Activated gamma-delta T cell (primary cell): ENCODE measurements around the gene MDFI.

Experiments
- DNase-seq: peaks from one replicate; lab custom pipeline; 2025; lab: John Stamatoyannopoulos, UW

Gene MDFI

DNA sequence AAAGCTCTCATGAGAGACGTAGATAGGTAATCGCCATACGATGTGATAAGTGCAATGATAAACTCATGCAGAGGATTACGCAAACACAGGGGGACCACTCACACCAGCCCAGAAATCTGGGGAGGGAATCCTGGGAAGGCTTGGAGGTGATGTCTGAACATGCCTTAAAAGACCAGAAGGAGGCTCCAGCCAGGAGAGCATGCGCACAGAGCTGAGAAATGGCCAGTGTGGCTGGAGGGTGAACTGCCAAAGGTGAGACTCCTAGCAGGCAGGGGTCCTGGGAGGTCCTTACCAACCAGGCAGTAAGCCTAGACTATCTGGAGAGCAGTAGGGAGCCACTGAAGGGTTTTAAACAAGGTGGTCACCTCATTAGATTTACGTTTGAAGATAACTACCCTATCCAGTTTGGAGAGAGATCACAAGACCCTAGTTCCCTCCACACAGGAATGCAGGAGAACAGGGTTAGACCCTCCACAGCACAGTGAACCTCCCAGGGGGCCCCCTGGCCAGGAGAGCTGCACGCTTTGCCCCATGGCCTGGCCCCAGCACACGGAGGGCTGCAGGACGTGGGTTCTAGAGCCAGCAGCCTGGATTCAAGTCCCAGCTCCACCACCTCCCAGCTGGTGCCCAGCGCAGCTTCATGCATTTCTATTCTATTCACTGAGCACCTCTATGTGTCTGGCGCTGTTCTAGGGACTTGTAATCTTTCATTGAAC is 13.1 kb downstream of the MDFI start:
- no peak for DNase-seq

DNA sequence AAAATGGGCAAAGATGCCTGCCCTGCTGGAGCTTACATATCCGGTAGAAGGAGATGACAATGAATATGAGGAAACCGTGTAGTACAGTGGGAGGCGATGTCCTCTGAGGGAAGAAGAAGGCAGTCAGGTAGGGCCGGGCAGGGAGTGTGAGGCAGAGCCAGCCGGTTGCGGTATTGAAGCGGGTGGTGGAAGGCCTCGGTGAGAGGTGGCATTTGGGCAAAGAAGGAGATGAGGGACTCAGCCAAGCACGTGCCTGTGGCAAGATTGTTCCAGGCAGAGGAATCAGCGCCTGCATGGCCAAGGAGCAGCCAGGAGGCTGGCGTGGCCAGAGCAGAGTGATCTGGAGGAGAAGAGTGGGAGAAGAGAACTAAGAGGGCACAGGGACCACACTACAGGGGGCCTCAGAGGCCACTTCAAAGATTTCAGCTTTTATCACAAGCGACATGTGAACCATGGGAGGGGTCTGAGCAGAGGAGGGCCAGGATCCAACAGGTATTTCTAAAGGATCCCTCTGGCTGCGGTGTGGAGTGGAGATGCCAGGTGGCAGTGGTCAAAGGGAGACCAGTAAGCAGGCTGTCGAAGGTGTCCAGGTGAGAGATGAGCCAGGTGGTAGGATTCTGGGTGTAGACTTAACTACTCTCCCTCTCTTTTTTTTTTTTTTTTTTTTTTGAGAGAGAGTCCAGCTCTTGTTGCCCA is 13.8 kb downstream of the MDFI start:
- no peak for DNase-seq

DNA sequence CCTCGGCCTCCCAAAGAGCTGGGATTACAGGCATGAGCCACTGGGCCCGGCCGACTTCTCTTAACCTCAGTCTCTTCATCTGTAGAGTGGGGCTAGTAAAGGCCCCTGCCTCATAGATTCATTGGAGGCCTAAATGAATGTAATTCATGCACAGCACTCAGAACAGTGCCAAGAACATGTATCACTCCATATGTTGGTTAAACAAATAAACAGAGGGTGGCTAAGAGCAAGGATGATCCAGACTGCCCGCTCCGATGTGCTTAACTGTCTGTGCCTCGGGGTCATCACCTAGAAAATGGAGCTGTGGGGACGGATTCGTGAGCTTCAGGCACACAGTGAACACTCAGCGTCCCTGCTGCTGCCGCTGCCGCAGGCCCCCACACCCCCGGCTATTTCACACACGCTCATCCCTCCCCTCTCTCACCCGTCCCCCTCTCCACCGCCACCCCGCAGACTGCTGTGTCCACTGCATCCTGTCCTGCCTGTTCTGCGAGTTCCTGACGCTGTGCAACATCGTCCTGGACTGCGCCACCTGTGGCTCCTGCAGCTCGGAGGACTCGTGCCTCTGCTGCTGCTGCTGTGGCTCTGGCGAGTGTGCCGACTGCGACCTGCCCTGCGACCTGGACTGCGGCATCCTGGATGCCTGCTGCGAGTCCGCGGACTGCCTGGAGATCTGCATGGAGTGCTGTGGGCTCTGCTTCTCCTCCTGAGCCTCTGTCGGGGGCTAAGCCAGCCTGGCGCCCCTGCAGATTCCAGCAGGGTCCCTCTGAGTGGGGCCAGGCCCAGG is 14.8 kb downstream of the MDFI start:
- DNase-seq: no peak

DNA sequence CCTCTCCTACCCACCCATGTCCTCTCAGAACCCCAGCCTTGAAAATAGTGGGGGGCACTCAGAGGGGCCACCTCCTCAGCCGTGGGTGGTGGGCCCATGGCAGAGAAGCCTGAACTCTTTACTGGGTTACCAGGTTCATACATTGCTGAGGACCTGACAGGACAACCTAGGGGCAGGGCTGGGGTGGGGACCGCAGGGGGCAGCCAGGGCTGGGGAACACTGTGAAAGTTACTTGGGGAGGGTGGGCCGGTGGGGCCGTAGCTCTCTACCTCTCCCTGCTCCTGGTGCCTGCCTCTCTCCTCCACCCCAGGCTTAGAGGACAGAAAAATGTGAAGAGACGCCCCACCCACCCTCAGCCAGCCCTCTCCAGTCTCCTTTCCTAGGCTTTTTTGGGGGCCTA is 15.4 kb downstream of the MDFI start:
- no peak for DNase-seq

DNA sequence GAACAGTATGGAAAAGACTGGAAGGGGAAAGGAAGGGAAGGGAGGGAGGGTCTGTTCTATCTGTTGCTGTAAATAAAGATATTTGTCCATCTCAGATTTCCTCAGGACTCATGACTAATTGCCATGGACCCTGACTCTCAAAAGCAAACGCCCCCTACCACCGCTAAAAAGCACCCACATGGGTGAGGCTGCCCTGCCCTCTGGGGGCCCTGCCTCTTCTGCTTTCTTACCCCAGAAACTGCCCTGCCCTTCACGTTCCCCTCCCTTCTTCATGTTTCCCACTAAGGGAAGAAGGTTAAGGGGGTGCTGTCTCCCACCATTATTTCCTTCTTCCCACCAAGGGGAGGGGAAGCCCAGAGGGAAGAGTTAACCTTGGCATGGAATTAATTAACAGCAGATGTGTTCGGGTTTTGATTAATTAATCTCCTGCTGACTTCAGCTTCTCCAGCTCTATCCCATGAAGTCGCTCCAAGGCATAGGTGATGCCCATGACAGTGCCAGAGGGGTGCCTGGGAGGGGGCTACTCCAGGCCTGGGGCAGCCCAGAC is 16.0 kb downstream of the MDFI start:
- no peak for DNase-seq

DNA sequence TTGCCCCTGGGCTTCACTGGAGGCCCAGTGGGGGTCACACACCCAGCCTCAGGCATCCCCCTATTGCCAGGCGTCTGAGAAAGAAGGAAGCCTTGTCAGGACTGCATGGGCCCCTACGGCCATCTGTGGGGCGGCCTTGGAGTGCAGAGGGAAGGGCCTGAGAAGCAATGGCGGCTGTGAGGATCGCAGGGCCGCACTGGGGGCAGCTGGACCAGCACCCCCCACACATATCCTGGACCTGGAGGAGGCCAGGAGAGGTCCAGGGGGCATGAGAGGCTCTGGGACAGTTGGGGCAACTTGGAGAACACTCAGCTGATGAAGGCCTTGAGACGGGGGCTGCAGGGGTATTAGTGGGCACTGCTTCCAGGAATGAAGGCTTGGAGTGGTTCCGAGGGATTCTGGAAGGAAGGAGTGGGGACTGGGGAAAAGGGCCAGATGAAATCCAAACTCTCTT is 16.5 kb downstream of the MDFI start:
- DNase-seq: no peak

DNA sequence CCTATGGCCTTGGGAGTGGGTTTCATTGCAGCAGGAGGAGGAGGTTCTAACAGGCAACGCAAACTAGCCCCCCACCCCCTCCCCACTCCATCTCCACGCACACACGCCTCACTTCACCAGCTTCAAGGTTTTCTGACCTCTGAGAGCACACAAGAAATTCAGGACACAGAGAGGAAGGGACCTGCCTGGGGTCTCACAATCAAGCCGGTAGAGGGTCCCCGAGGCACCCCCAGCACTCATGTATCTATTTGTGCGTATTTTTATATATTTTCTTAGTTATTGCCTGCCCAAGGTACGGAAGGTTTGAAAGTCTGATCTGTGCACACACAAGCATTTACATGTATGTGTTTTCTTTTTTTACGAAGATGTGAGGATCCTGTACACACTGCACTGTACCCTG is 16.9 kb downstream of the MDFI start:
- DNase-seq: no peak

DNA sequence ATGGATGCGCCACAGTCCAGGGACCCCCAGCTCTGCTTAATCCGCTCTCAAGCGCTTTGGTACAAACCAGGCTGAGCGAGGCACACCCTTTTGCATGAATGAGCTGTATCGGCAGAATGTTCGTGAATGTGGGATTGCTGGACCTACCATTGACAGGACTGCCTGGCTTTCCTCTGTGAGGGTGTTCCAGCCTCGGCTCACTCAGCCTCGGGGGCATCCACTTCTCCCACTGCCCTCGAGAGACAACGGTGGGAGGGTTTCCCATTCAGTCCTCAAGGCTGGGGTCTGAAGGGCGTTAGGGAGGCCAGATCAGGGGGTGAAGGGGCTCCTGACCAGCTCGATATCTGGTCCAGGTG is 17.4 kb downstream of the MDFI start:
- DNase-seq: no peak

DNA sequence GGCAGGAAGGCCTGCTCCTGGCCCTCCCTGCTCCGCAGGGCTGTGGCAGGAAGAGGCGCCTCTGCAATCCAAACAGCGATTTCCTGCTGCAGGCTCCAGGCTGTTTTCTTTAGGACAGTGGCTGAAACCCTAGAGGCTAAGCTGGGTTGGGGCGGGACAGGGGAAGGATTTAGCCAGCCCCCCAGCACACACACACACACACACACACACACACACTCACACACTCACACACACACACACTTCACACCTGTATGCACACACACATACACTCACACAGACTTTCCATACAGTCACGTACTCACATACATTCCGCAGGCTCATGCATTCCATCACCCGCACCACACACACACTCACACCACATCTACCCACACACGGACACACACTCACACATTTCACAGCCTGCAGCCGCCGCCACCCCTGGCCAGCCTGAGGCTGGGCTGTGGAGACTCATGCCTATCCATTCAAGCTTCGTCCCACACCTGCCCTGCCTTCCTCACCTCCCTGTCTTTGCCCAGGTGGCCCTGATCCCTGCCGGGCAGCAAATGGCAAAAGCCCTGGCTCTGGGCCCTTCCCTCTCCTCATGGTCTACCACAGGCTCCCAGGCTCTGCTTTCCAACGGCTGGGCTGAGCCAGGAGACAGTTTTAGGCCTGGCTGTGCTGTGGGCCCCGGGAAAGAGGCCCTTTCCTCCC is 17.9 kb downstream of the MDFI start:
- DNase-seq: no peak

DNA sequence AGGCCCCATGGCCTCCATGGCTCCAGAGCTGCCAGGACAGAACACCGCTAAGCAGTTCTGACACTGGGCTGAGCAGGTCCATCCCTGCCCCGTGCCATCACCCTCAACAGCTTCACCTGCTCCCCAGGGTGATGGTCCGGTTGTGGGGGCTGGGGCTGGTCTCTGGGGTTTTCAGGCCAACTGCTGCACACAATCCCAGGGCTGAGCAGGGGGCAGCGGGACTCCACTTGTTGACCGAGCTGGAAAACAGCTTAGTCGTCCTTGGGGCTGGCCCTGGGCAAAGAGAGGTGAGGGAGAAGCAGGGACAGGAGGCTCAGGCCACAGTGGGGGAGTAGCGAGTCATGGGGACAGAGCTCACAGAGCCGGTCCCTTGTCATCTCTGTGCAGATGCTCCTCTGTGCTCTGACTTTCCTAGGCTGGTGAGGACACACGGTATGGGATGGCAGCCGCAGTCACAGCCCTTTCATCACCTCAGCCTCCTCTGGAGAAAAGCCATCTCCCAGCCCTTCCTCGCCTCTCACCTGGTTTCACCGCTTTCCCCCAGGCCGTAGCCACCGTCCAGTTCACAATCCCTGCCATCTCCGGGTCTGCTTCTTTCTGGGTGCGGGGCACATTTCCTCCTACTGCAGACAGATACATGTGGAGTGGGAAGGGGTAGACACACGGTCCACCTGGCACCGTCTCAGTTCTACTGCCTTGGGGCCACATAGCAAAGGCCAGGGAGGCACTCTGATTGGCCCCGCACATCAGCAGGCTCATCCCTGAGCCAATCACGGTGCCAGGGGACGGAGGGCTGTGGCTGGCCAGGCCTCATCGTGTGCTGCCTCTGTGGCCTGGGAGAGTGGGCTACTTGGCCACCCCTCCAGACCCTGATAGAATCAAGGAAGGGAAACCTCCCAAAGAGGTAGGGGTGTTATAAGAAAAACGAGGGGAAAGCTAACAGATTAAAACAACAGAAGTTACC is 19.1 kb downstream of the MDFI start:
- no peak for DNase-seq

DNA sequence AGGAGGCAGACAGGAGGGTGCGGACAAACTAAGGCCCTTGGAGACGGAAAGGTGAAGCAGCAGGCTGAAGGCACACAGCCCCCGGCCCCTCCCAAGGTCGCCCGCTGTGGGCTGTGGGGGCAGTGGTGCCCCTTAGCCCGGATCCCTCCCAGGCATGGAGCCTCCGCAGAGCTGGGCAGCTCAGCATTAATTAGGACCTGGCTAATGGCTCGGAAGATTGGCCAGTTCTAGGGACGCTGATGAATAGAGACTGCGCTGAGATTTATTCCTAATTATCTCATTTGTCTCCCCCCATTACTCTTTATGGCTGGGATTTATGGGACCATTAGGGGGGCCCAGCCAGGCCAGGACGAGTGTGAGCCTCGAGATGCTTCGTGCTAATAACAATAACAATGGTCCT is 20.4 kb downstream of the MDFI start:
- DNase-seq: no peak

DNA sequence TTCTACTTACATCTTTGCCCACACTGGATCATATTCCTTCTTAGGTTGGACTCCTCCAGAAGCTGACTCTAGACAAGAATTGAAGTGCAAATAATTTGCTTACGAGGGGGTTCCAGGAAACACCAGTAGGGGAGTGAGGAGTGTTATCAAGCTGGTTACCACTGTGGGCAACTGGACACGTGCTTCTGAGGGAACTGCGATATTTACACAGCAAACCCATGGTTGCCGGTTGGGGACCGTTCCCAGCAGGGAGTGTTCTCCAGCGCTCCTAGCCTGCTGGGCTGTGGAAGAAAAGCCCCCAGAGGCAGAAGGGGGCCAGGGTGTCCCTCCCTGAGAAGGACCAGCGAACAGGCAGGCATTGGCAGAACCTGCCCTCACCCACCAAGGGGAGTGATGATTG is 21.7 kb downstream of the MDFI start:
- no peak for DNase-seq

DNA sequence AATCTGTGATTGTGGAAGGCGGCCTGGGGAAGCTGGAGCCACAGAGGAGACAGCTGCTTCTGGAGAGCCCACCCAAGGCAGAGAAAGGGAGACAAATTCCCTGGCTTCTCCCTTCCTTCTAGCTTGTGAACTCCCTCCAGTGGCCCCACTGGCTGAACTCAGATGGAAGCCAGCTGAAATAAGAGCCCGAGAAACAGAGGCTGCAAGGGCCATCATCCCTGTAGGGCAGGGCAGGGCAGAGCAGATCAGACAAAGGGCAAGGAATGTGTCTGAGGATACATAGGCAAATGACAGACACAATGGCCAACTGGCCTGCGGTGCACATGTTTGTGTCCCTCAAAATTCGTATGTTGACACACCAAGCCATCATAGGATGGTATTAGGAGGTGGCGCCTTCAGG is 25.3 kb downstream of the MDFI start:
- no peak for DNase-seq

DNA sequence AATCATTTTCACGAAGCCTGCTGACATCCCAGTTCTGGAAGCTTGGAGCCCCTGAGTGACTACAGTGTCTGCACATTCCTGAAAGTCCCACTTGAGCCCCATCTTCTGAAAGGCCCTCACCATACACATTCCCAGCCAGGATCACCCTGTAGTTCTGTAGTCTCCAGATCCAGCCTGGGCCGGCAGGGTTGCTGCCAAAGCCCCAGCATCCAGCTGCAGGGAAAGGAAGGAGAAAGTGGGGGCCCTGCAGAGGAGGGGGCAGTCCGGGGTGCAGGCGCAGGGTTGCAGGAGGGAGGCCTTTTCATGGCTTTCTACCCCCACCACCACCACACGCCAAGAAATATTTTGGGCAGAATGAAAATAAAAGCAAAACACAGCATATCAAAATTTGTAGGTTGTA is 26.0 kb downstream of the MDFI start:
- DNase-seq: no peak

DNA sequence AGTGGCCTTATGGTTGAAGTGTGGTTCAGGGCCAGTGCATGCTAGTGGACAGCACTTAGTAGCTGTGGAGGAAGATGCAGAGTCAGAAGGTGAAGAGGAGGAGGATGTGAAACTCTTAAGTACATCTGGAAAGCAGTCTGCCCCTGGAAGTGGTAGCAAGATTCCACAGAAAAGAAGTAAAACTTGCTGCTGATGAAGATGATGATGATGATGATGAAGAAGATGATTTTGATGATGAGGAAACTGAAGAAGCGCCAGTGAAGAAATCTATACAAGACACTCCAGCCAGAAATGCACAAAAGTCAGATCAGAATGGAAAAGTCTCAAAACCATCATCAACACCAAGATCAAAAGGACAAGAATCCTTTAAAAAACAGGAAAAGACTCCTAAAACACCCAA is 28.9 kb downstream of the MDFI start:
- no peak for DNase-seq

DNA sequence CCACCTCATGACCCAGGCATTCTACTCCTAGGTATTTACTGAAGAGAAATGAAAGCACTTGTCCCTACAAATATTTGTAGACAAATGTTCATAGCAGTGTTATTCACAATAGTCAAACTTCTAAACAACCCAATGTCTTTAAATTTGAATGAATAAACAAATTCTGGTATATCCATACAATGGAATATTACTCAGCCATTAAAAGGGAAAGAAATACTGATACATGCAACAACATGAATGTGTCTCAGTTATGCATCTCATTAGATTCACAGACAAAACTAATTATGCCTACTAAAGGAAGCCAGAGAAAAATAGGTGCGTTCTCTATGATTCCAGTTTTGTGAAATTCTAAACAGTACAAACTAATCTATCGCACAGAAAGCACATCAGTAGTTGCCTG is 30.7 kb downstream of the MDFI start:
- DNase-seq: no peak

DNA sequence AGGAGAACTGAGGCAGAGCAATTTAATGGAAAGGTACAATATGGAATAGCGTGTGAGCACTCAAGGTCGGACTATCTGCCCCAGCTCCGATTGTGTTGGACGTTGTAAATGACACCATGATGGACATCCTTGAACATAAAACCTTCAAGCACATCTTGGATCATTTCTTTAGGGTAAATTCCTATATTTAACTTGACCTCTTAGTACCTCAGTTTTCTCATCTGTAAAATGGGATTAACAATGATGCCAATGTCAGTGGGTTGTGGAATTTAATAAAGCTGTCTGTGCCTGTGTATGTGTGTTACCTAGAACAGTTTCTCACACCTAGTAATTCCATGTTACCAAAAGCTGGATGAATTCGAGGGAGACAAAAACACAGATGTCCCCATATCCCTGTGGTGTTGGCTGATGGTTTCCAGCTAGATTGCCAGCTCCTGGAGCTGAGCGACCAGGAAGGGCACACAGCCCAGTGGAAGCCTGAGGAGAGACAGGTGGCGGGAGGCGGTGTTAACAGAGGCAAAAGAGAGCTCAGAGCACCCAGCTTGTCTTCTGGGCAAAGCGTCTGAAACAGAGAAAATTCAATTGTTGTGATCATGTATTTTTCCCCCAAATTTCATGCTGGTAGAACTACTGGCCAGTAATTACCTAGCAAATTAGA is 32.6 kb downstream of the MDFI start:
- DNase-seq: no peak

DNA sequence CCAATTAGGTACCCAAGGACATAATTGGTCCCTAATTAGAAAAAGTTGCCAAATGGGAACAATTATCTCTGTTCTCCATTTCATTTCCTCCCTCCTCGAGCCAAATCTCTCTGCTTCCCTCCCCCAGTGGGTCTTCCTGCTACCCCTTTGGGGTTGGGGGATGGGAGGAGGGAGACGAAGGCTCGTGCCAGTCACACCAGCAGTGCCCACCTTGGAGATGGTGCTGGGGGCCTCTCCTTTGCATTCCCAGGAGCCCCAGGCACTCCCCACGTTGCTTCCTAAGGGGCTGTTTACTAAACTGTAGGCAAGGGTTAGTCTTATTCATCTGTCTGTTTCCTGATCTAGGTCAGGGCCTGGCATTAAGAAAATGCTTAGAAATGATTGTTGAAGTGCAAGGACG is 33.1 kb downstream of the MDFI start:
- no peak for DNase-seq

DNA sequence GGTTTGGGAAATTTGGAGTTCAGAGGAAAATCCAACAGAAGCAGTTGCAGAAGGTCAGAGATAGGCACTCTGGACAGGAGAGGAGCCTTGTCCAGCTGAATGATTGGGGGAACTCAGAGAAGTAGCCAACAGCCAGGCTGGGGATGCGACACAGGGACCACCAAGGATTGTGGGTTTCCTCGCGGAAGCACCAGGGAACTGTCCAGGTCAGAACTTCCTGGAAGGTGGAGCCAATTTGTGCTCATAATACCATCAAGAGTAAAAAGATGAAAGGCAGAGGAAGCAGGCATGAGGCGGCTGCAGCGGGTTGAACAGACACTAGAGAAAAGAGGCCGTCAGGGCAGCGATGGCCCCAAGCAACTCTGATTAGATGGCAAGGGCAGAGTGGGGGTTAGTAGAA is 33.7 kb downstream of the MDFI start:
- DNase-seq: no peak
